ENCODE data around the gene TMEM132E. TPM values are rescaled to one million over a fixed set of nuclear protein-coding genes. Genes with fewer than 3 reads are reported as not detected.
A peak's percentile ranks its signal among the peaks of the same experiment; 100 is the strongest.

The TMEM132E gene
- total RNA-seq, 6 experiments from 2014 or later = 0.31 to 0.56 (median 0.43) TPM

- Histone ChIP-seq H3K9me3 (no peaks in the 10 kb centered on the region), H3K4me3 (no peak overlapping the region), H3K36me3 (no peaks in the 10 kb centered on the region), H3K27ac (no peak overlapping the region), H3K4me1 (peaks cover 0 to 21% (median 4%) of the 10 kb centered on the region in 4 donors), H3K27me3 (peaks cover 6 to 16% of the 10 kb centered on the region in 2 donors)
- DNase-seq = no peak
- intact Hi-C loops (cut with DNase I) = no loop called here
- 17% methylated on average over 2 of the region's 11 CpGs for WGBS (ENCODE audit: insufficient coverage, low coverage, low lambda C conversion rate, missing lambda C conversion rate)
- ATAC-seq = no peak
- TF ChIP-seq POLR2A (IDR thresholded peaks at IDR 0.05) (no peak), CTCF (IDR thresholded peaks at IDR 0.05) (no peak)
These were observed 746 bp upstream of the TMEM132E start for GRCh38 chr17:34578656-34579016.

GRCh38 chr17:34579979-34580684 is 750 bp downstream of the TMEM132E start:
- Histone ChIP-seq H3K4me3 (peak overlapping the region; percentile 30 to 43 (median 38)), H3K27me3 (peaks cover 6 to 16% of the 10 kb centered on the region in 2 donors), H3K27ac (no peak overlapping the region), H3K36me3 (no peaks in the 10 kb centered on the region), H3K4me1 (peaks cover 0 to 21% (median 4%) of the 10 kb centered on the region in 4 donors), H3K9me3 (no peaks in the 10 kb centered on the region)
- DNase-seq = peak; percentile 38 to 63 (median 55)
- TF ChIP-seq CTCF (IDR thresholded peaks at IDR 0.05) (no peak), POLR2A (IDR thresholded peaks at IDR 0.05) (no peak)
- intact Hi-C loops (cut with DNase I) = no loop called here
- ATAC-seq = peak; percentile 25 to 52 (median 36)
- 0% methylated on average over 11 of the region's 52 CpGs for WGBS (ENCODE audit: insufficient coverage, low coverage, low lambda C conversion rate, missing lambda C conversion rate)

- Histone ChIP-seq H3K4me3 (peak overlapping the region; percentile 7 to 43 (median 11)), H3K27me3 (peaks cover 6 to 16% of the 10 kb centered on the region in 2 donors), H3K27ac (no peak overlapping the region), H3K9me3 (no peaks in the 10 kb centered on the region), H3K36me3 (no peaks in the 10 kb centered on the region), H3K4me1 (peaks cover 0 to 21% (median 4%) of the 10 kb centered on the region in 4 donors)
- ATAC-seq (no peak), DNase-seq (no peak)
- intact Hi-C loops (cut with DNase I) = no loop called here
- no CpG with 5 or more reads among the region's 71 CpGs for WGBS (ENCODE audit: insufficient coverage, low coverage, low lambda C conversion rate, missing lambda C conversion rate)
- TF ChIP-seq CTCF (IDR thresholded peaks at IDR 0.05) (no peak), POLR2A (IDR thresholded peaks at IDR 0.05) (no peak)
These were observed 1.5 kb downstream of the TMEM132E start for GRCh38 chr17:34580685-34581445.

- Histone ChIP-seq H3K9me3 (no peaks in the 10 kb centered on the region), H3K4me3 (peak overlapping the region; percentile 7 to 43 (median 11)), H3K36me3 (no peaks in the 10 kb centered on the region), H3K27me3 (peaks cover 6 to 16% of the 10 kb centered on the region in 2 donors), H3K4me1 (peaks cover 0 to 21% (median 4%) of the 10 kb centered on the region in 4 donors), H3K27ac (no peak overlapping the region)
- DNase-seq (no peak), ATAC-seq (peak in 2 of 4 donors; percentile 12 to 33)
- 4% methylated on average over 24 of the region's 78 CpGs for WGBS (ENCODE audit: insufficient coverage, low coverage, low lambda C conversion rate, missing lambda C conversion rate)
- TF ChIP-seq POLR2A (IDR thresholded peaks at IDR 0.05) (no peak), CTCF (IDR thresholded peaks at IDR 0.05) (no peak)
- intact Hi-C loops (cut with DNase I) = no loop called here
These were observed 2.2 kb downstream of the TMEM132E start for GRCh38 chr17:34581446-34582184.

Data from right lobe of liver (tissue), 6 donors.